ENCODE data around the gene FNDC11. TPM values are rescaled to one million over a fixed set of nuclear protein-coding genes. Genes with fewer than 3 reads are reported as not detected.
"Not testable (repeated sequence)": the region's sequence is repeated elsewhere in the genome, so short reads cannot be mapped to it uniquely, and the experiment has no call there.

FNDC11 gene
- total RNA-seq, 4 donors from 2014 or later: not detected

GRCh38 chr20:63568986-63569949 lies 15.3 kb downstream of the FNDC11 start:
- H3K27ac ChIP-seq: peak overlapping the region in 2 of 4 donors; percentile 41 to 72
- intact Hi-C loops (cut with DNase I; ENCODE audit: low total_unique reads): no loop called here

GRCh38 chr20:63570281-63571086 lies 16.5 kb downstream of the FNDC11 start:
- intact Hi-C loops (cut with DNase I; ENCODE audit: low total_unique reads): no loop called here
- Histone ChIP-seq H3K4me3 (no peak overlapping the region), H3K9me3 (no peaks in the 10 kb centered on the region), H3K27ac (no peak overlapping the region), H3K36me3 (no peaks in the 10 kb centered on the region), H3K4me1 (peaks cover 6 to 20% (median 16%) of the 10 kb centered on the region in 4 donors), H3K27me3 (no peaks in the 10 kb centered on the region)
- WGBS, 2 donors (ENCODE audit: low coverage in 1 of 2): 92% methylated on average over 20 of the region's 28 CpGs; no CpG with 5 or more reads in 1 of the 2 donors
- in situ Hi-C loops (cut with MboI; ENCODE audit: low pct_ligation_motif_present in 1 of 4, low pct_unique_long_range_greater_than_20kb in 1 of 4, low sequenced_read_pairs in 3 of 4): no loop called here
- TF ChIP-seq POLR2AphosphoS5 (IDR thresholded peaks at IDR 0.05) (no peak), POLR2A (IDR thresholded peaks at IDR 0.05) (no peak), EP300 (IDR thresholded peaks at IDR 0.05; ENCODE audit: low read depth) (no peak), CTCF (IDR thresholded peaks at IDR 0.05) (no peak)
- no peak for DNase-seq

More at GRCh38 chr20:63568986-63569949, 15.3 kb downstream of the FNDC11 start:
- WGBS, 2 donors (ENCODE audit: low coverage in 1 of 2): 85% methylated on average over 41 of the region's 46 CpGs; no CpG with 5 or more reads in 1 of the 2 donors
- Histone ChIP-seq H3K27me3 (no peaks in the 10 kb centered on the region), H3K4me1 (peaks cover 6 to 16% (median 12%) of the 10 kb centered on the region in 4 donors), H3K4me3 (no peak overlapping the region), H3K9me3 (no peaks in the 10 kb centered on the region), H3K36me3 (no peaks in the 10 kb centered on the region)
- DNase-seq: peak; percentile 42
- in situ Hi-C loops (cut with MboI; ENCODE audit: low pct_ligation_motif_present in 1 of 4, low pct_unique_long_range_greater_than_20kb in 1 of 4, low sequenced_read_pairs in 3 of 4): no loop called here
- TF ChIP-seq CTCF (IDR thresholded peaks at IDR 0.05) (no peak), POLR2AphosphoS5 (IDR thresholded peaks at IDR 0.05) (no peak), EP300 (IDR thresholded peaks at IDR 0.05; ENCODE audit: low read depth) (no peak), POLR2A (IDR thresholded peaks at IDR 0.05) (no peak)

- peaks cover 6 to 20% (median 16%) of the 10 kb centered on the region in 4 donors for H3K4me1 ChIP-seq
- H3K27me3 ChIP-seq; in situ Hi-C loops (cut with MboI; ENCODE audit: low pct_ligation_motif_present in 1 of 4, low pct_unique_long_range_greater_than_20kb in 1 of 4, low sequenced_read_pairs in 3 of 4); intact Hi-C loops (cut with DNase I; ENCODE audit: low total_unique reads); H3K4me3 ChIP-seq; H3K27ac ChIP-seq; DNase-seq; H3K9me3 ChIP-seq; H3K36me3 ChIP-seq: not testable (repeated sequence)
- WGBS, 2 donors (ENCODE audit: low coverage in 1 of 2): 88% methylated on average over 5 of the region's 11 CpGs; no CpG with 5 or more reads in 1 of the 2 donors
Measured at GRCh38 chr20:63571087-63571478, 17.1 kb downstream of the FNDC11 start.

DNA sequence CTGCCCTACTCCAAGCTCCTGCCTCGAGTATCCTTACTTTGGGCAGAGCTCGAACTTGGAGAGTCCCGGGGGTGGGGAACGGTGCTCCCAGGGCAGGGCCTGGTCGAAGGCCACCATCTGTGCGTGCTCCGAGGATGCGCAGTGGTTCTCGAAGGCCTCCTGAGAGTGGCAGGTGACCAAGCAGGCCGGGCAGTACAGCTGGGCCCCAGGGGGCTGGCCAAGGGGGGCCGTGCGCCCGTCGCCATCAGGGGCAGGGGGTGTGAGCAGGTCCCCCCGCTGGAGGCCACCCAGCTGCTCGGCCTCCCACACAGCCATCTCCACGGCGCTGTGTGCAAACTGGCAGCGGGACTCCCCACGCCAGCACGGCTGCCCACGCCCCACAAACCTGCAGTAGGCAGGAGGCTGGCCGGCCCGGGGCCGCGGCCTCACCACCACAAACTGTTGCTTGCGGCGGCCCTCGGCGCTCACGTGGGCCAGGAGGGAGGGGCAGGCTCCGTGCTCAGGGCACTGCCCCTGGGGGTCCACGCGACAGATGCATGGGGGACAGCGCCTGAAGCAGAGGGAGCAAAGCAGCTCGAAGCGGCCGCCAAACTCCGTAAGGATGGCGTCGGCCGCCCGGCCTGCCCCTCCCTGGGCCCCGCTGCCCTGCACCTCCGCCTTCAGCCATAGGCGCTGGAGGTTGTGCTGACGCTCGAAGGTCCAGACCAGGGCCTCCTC lies 18.3 kb downstream of the FNDC11 start:
- 91% methylated on average over 30 of the region's 48 CpGs; no CpG with 5 or more reads in 1 of the 2 donors for WGBS, 2 donors (ENCODE audit: low coverage in 1 of 2)
- TF ChIP-seq POLR2AphosphoS5 (IDR thresholded peaks at IDR 0.05) (no peak), POLR2A (IDR thresholded peaks at IDR 0.05) (no peak), CTCF (IDR thresholded peaks at IDR 0.05) (no peak), EP300 (IDR thresholded peaks at IDR 0.05; ENCODE audit: low read depth) (no peak)
- peaks cover 6 to 20% (median 16%) of the 10 kb centered on the region in 4 donors for H3K4me1 ChIP-seq
- H3K9me3 ChIP-seq: no peaks in the 10 kb centered on the region
- H3K27ac ChIP-seq: no peak overlapping the region
- H3K36me3 ChIP-seq: no peaks in the 10 kb centered on the region
- intact Hi-C loops (cut with DNase I; ENCODE audit: low total_unique reads) (no loop called here), in situ Hi-C loops (cut with MboI; ENCODE audit: low pct_ligation_motif_present in 1 of 4, low pct_unique_long_range_greater_than_20kb in 1 of 4, low sequenced_read_pairs in 3 of 4) (no loop called here)
- H3K27me3 ChIP-seq: peaks cover 10% of the 10 kb centered on the region
- no peak overlapping the region for H3K4me3 ChIP-seq
- no peak for DNase-seq

Data from transverse colon (tissue), 4 donors.